ENCODE results near the gene GMDS.

DNA sequence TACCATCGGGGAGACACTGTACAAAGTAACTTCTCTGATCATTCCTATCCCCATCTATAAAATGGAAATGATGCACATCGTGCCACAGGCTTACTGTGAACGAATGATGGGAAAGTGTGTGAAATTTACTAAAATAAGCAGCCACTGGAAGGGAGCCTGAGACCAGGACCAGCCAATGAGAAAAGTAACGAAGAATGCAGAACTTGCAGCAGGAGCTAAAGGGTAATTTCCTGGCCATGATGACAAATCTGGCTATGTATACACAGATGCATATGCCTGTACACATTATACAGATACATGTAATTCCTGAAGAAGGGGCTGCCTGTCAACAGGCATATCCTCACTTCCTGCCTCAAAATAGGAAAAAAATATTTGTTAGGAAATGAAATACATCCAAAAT, 47.4 kb downstream of the GMDS start:
- TF ChIP-seq TAF1 (IDR thresholded peaks at IDR 0.05; ENCODE audit: borderline replicate concordance, low read depth, low read length) (no peak), POLR2AphosphoS5 (IDR thresholded peaks at IDR 0.05; ENCODE audit: low read depth, low read length) (no peak), POLR2A (IDR thresholded peaks at IDR 0.05; ENCODE audit: low read depth, low read length) (no peak)

Data from GM12892 (cell line).